GM21526 (cell line): Measurements from ENCODE around the gene PTPRJ.
"Not testable (repeated sequence)": the region's sequence is repeated elsewhere in the genome, so short reads cannot be mapped to it uniquely, and the experiment has no call there.

Source experiments
- ATAC-seq: cut with Tn5 transposase; IDR thresholded peaks from one replicate; pipeline ENCODE4 v1.9.1; 2021; ENCODE audit warnings: moderate library complexity; ENCODE audit not compliant: unreplicated experiment, low FRiP score

PTPRJ gene

DNA sequence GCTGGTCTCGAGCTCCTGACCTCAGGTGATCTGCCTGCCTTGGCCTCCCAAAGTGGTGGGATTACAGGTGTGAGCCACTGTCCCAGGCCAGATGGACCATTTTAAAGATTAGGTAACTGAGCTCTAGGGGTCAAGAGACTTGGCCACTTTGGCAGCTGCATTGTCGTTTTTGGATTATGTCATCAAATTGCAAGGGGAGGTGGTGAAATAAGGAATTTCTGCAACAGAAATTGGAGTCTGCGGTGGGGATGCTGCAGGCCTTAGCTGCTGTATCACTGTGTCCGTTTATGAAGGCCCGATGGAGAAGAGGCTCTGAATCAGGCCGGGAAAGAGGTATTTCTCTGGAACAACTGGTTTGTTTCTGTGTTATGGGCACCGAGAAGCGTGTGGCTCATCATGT, 34.6 kb downstream of the PTPRJ start:
- ATAC-seq, result no peak

DNA sequence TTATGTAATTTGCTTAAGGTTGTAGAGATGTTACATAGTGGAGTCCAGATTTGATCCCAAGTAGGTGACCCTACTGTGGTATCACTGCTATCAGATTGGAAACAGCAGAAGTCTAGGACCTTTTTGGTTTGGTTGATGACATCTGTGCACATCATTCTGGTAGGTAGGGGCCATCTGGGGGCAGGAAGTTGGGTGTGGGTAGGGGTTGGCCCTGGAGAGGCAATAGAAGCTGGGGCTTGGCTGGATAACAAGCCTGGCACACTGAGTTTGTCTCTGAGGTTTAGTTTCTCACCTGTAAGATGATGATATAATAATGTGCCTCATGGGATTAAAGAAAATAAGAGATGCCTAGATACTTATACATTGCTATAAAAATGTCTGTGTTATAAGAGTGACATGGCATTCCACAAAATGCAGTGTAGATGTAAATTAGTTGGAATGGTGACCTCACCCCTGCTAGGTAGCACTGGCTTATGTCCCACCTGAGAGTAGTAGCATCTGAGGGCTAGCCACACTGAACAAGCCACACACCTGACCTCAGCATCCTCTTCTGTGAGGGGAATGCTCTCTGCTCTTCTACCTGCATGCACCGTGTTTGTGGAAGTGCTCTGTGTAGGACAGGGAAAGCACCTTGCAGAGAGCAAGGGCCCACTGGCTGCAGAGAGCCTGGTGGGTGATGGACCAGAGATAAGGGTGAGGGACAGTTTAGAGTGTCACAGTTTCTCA, 36.9 kb downstream of the PTPRJ start:
- no peak for ATAC-seq

DNA sequence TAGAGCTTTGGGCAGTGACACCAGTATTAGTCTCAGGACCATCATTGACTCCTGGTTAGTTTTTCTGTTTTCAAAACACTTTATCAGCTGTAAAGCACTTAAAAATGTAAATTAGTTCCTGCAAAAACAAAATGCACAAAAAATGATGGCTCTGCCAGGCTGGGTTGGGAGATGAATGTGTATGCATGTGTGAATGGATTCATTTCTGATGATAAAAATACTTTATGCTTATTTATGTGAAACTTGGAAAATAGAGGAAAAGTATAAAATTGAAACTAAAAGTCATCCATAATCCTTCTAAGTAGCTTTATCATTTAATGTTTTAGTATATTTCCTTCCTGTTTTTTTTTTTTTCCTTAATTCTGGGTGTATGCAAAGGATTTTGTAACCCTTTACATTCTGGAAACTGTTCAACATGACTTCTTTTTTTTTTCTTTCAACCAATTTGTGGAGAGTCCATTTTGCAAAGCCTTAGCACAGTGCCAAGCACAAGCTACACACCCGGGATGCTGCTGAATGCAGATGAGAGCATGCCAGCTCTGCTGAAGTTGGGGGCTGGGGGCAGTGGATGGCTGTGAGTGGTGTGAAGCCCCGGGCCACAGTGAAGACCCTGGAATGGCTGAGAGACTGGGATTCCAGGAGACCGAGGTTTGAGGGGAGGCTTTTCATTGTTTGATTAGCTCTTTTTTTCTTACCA, 37.6 kb downstream of the PTPRJ start:
- ATAC-seq, result no peak

DNA sequence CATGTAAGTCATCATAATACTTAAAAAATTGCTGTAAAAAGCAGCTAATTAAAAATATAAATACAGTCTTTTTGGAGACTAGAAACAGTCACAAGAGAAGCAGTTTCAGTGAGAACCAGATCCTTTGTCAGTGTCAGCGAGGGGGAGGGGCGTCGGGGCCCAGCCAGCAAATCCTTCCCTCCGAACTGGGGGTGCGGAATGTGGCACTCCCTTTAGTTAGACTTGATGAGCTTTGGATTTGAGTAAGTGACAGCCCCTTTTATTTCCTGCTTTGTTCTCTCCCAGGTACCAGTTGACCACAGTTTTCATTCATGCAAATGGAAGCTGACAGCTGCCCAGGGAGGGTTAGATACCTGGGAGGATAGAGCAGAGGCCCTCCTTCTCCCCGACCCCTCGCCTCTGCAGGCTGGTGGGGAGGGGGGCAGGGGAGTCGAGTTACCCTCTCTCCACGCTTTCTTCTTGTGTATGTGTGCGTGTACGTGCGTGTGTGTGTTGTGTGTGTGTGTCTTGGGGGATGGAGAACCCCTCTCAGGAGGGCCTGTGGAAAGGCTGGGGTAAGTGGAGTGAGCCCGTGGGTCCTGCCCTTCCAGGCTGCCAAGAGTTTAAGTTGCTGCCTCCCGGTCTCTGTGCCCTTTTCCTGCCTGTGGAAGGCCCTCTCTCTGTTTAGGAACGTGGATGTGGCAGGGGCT, 38.3 kb downstream of the PTPRJ start:
- no peak for ATAC-seq

GRCh38 chr11:48019217-48019584, 38.8 kb downstream of the PTPRJ start:
- ATAC-seq, result no peak

GRCh38 chr11:48019595-48019994, 39.2 kb downstream of the PTPRJ start:
- ATAC-seq, result no peak

- ATAC-seq, result peak; percentile 54
These were observed 39.9 kb downstream of the PTPRJ start for GRCh38 chr11:48020092-48020755.

- ATAC-seq, result not testable (repeated sequence)
These were observed 41.0 kb downstream of the PTPRJ start for GRCh38 chr11:48021201-48021820.

- ATAC-seq, result no peak
These were observed 42.1 kb downstream of the PTPRJ start for GRCh38 chr11:48022445-48022844.

DNA sequence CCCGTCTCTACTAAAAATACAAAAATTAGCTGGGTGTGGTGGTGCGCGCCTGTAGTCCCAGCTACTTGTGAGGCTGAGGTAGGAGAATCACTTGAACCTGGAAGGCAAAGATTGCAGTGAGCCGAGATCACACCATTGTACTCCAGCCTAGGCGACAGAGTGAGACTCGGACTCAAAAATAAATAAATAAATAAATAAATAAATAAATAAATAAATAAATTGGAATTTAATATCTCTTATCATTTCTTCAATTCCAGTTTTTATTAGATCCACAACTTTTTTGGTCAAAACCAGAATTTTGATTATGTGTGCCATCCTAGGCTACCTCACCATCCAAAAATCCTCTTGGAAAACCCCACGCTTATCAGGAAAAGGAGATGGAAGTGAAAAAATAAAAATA, 43.2 kb downstream of the PTPRJ start:
- ATAC-seq, result not testable (repeated sequence)

DNA sequence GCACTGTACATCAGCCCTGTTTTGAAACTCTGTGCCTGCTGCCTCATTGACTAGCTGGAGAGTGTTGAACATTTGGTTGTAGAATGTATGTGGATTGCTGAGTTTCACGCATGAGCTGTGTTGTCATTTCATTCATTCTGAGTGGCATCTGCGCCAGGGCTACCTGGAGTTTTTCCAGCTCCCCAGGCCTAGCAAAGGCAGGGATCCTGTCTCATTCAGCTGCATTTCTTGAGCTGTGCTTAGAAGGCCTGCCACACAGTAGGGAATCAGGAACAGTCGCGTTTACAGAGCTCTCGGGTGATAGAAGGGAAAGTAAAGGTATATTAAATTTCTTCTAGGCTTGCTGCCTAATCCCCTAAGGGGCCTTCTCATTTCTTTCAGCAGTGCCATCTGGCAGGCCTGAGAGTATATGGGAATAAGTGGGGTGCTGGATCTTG, 44.3 kb downstream of the PTPRJ start:
- no peak for ATAC-seq

GRCh38 chr11:48025293-48025983, 45.1 kb downstream of the PTPRJ start:
- no peak for ATAC-seq

- ATAC-seq, result no peak
These were observed 45.6 kb downstream of the PTPRJ start for GRCh38 chr11:48025984-48026340.

- no peak for ATAC-seq
These were observed 48.7 kb downstream of the PTPRJ start for GRCh38 chr11:48028914-48029680.

DNA sequence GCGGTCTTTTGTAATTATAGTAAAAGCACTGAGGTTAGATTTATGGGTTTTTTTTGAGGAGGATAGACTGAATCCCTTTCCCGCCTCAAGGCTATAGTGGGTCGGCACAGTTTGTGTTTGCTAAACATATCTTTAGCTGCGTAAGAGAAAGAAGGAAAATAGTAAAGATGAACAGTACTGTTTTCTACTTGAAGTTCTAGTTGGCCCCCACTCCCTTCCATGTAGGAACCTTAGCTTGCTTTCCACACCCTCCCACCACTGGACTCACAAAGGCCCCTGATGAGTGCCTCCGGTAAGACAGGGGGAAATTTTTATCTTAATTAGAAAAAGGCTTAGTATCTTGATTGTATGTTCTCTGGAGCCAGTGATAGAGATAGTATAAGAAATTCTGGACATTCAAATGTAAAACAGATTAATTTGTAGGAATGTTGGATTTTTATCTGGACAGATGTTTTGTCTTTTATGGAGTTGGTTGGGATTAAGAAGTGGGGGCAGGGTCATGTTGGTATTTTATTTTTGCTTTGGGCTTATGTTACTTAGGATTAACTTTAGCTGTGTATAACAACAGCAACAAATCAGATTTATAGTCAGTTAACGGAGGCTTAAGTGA, 49.4 kb downstream of the PTPRJ start:
- no peak for ATAC-seq

DNA sequence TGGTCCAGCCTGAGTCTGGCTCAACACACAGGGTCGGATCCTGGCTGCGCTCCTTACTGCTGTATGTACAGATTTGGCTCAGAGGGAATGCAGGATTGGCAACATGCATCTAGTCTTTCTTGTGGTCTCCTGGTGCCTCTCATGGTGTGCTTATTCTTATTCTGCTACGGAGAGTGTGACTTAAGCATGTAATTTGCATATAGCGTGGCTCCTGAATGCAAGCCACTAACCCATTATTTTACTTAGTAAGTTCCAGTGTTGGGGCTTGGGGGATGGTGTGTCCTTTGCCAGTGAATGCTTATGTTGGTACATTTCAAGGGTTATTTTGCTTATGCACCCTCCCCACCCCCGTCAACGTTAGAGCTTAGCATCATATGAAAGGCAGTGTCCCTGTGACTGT, 51.2 kb downstream of the PTPRJ start:
- ATAC-seq, result peak; percentile 38

DNA sequence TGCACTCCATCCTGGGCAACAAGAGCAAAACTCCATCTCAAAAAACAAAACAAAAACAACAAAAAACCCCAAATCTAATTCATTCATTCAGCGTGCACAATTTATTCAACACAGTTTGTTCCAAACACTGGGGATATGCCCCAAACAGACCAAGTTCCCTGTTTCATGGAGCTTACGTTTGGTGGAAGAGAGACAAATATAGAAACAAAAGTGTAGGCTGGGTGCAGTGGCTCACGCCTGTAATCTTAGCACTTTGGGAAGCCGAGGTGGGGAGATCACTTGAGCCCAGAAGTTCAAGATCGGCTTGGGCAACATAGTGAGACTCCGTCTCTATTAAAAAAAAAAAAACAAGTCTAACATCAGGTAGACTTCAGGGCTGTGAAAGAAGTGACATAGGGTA, 52.4 kb downstream of the PTPRJ start:
- ATAC-seq, result no peak

- ATAC-seq, result no peak
These were observed 53.6 kb downstream of the PTPRJ start for GRCh38 chr11:48033918-48034341.
